CD14-positive monocyte (primary cell): ENCODE data around the gene BLM. TPM values are rescaled to one million over a fixed set of nuclear protein-coding genes. Genes with fewer than 3 reads are reported as not detected.
"Not testable (repeated sequence)": the region's sequence is repeated elsewhere in the genome, so short reads cannot be mapped to it uniquely, and the experiment has no call there.

Experiments used
- DNase-seq, 3 donors: peaks; one replicate each; pipeline ENCODE4 v3.0.0-alpha.2; 2011 to 2022
- H2AFZ ChIP-seq: 2 replicates; pipeline ENCODE4 v1.6.0; 2012; ENCODE audit warnings: mild to moderate bottlenecking, low read depth, low read length, inconsistent platforms; ENCODE audit not compliant: insufficient read depth, poor library complexity, severe bottlenecking
- H3K27ac ChIP-seq, 2 donors: 1 replicate in 1 of 2; 2 replicates in 1 of 2; pipeline ENCODE4 v1.5.1; 2012 to 2013; ENCODE audit warnings: low read length in 2 of 2, control low read depth in 1 of 2, inconsistent platforms in 1 of 2, low read depth in 1 of 2, mild to moderate bottlenecking in 1 of 2
- H3K27me3 ChIP-seq, 2 donors: one replicate each; pipeline versions ENCODE4 v1.6.0 to v1.6.1; 2011 to 2013; ENCODE audit warnings: low read length in 2 of 2; ENCODE audit not compliant: control insufficient read depth in 2 of 2, insufficient read depth in 2 of 2
- H3K36me3 ChIP-seq, 2 donors: replicated peaks in 1 of 2; 1 replicate in 1 of 2; 2 replicates in 1 of 2; pipeline versions ENCODE4 v1.5.1 to v1.6.1; 2012 to 2013; ENCODE audit warnings: low read length in 2 of 2, control low read depth in 1 of 2, inconsistent platforms in 1 of 2, mild to moderate bottlenecking in 1 of 2; ENCODE audit not compliant: insufficient read depth in 2 of 2, control insufficient read depth in 1 of 2
- H3K4me1 ChIP-seq, 2 donors: 1 replicate in 1 of 2; 2 replicates in 1 of 2; pipeline versions ENCODE4 v1.5.1 to v1.6.1; 2012 to 2013; ENCODE audit warnings: low read length in 2 of 2, control low read depth in 1 of 2, inconsistent platforms in 1 of 2, mild to moderate bottlenecking in 1 of 2, moderate library complexity in 1 of 2; ENCODE audit not compliant: insufficient read depth in 2 of 2, control insufficient read depth in 1 of 2
- H3K4me2 ChIP-seq: replicated peaks from 2 replicates; pipeline ENCODE3; 2012; ENCODE audit warnings: low read length, moderate library complexity, mild to moderate bottlenecking; ENCODE audit not compliant: poor library complexity, severe bottlenecking; ENCODE audit errors: extremely low read depth
- H3K4me3 ChIP-seq, 3 experiments: fragments of 200-600 bp in 1 of 3; sonication (generic) in 1 of 3; replicated peaks in 1 of 3; 1 replicate in 2 of 3; 2 replicates in 1 of 3; pipeline ENCODE4 v1.5.1; 2011 to 2013; ENCODE audit warnings: low read length in 3 of 3, mild to moderate bottlenecking in 3 of 3, control low read depth in 2 of 3, low read depth in 2 of 3, inconsistent platforms in 1 of 3, moderate library complexity in 1 of 3
- H3K79me2 ChIP-seq: 2 replicates; pipeline ENCODE4 v1.6.0; 2012; ENCODE audit warnings: mild to moderate bottlenecking, control low read depth, inconsistent platforms, low read length, moderate library complexity; ENCODE audit not compliant: insufficient read depth
- H3K9ac ChIP-seq: 2 replicates; pipeline ENCODE4 v1.6.0; 2017; ENCODE audit warnings: low read length, mild to moderate bottlenecking; ENCODE audit not compliant: insufficient read depth, poor library complexity, severe bottlenecking
- H3K9me3 ChIP-seq, 2 donors: replicated peaks in 1 of 2; 1 replicate in 1 of 2; 2 replicates in 1 of 2; pipeline versions ENCODE4 v1.5.1 to v1.6.1; 2012 to 2013; ENCODE audit warnings: low read length in 2 of 2, control low read depth in 1 of 2; ENCODE audit not compliant: control insufficient read depth in 1 of 2, insufficient read depth in 1 of 2
- H4K20me1 ChIP-seq: 2 replicates; pipeline ENCODE4 v1.6.0; 2012; ENCODE audit warnings: mild to moderate bottlenecking, low read length, control low read depth, moderate library complexity; ENCODE audit not compliant: insufficient read depth
- H3K27ac Mint-ChIP-seq, 7 donors: one replicate each; pipeline ENCODE4 v1.8.0; 2020; ENCODE audit warnings: mild to moderate bottlenecking in 7 of 7, mixed read lengths in 7 of 7, moderate library complexity in 6 of 7, inconsistent platforms in 2 of 7
- H3K27me3 Mint-ChIP-seq, 3 donors: one replicate each; pipeline ENCODE4 v1.8.0; 2021 to 2022; ENCODE audit warnings: low read depth in 3 of 3, mild to moderate bottlenecking in 3 of 3, mixed read lengths in 3 of 3, moderate library complexity in 3 of 3, inconsistent platforms in 1 of 3
- H3K36me3 Mint-ChIP-seq, 2 donors: one replicate each; pipeline ENCODE4 v1.8.0; 2020; ENCODE audit warnings: mixed read lengths in 2 of 2, inconsistent platforms in 1 of 2, mild to moderate bottlenecking in 1 of 2
- H3K4me1 Mint-ChIP-seq: one replicate; pipeline ENCODE4 v1.8.0; 2020; ENCODE audit warnings: mild to moderate bottlenecking, mixed read lengths
- H3K4me3 Mint-ChIP-seq, 2 donors: one replicate each; pipeline ENCODE4 v1.8.0; 2020; ENCODE audit warnings: mild to moderate bottlenecking in 2 of 2, mixed read lengths in 2 of 2, moderate library complexity in 1 of 2
- H3K9me3 Mint-ChIP-seq, 7 donors: one replicate each; pipeline ENCODE4 v1.8.0; 2020 to 2022; ENCODE audit warnings: mixed read lengths in 7 of 7, mild to moderate bottlenecking in 6 of 7, moderate library complexity in 6 of 7, inconsistent platforms in 2 of 7
- WGBS: methylation state at CpG from one replicate; pipeline ENCODE4 v1.1.5; 2013; ENCODE audit warnings: missing lambda C conversion rate; ENCODE audit not compliant: insufficient coverage; 5-methylcytosine and 5-hydroxymethylcytosine counted together
- intact Hi-C, 2 donors: fragments of 100-400 bp; cut with micrococcal nuclease; formaldehyde crosslinking; loops; one replicate each; pipeline versions ENCODE4 v1.15.0 to v1.15.1; 2023
- polyA plus RNA-seq, 3 donors: library from polyadenylated mRNA; depleted of rRNA in 1 of 3; unstranded in 2 of 3; stranded (reverse) in 1 of 3; fragments of 300-500 nt in 2 of 3; fragments of >200 nt in 1 of 3; fragmentation: Illumina TruSeq in 2 of 3; gene quantifications; 1 replicate in 2 of 3; 2 replicates in 1 of 3; pipeline ENCODE4 v1.2.3, GENCODE V29; 2012 to 2021
- TF ChIP-seq, protein P1 (sequence below): fragments of 200-600 bp; IDR thresholded peaks from one replicate; pipeline ENCODE4 v1.8.0; 2022; ENCODE audit warnings: antibody characterized with exemption, mild to moderate bottlenecking

Gene BLM
- polyA plus RNA-seq, 3 donors, result 0.69 to 2.3 (median 1.2) TPM

DNA sequence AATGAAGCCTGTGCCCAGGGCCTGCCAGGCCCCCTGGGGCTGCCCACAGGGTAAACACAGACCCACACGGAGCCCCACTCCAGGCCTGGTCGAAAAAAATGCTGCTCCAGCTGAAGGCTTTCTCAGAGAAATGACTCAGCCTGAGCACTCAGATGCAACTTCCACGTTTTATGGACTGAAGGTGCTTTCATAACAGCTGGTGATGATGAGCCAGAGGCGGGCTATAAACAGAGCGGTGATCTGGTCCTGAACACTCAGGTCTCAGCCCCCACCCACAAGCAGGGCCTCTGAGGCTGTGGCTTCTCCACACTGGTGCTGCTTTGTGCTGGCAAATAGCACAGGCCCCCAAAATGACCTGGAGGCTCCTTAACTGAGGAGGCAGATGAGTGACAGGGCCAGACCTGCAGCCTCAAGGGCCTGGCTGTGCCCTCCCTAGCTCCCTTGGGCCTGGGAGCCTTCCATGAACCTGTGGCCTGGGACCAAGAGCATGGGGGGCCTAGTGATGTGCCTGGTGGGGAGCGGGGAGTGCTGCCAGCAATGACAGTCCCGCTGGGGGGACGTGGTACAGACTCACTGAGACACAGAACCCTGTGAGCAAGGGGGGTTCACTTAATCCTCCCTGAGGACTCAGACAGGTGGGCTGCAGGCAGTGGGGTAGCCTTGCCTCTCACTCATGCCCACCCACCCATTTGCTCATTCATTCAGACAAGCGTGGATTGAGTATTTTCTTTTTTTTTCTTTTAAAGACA lies 128.2 kb downstream of the BLM start:
- peak; percentile 91 to 97 (median 95) for DNase-seq
- Histone ChIP-seq H3K79me2 (peaks cover 47% of the 10 kb centered on the region), H3K27ac (peak overlapping the region; percentile 84 to 97), H3K4me1 (peaks cover 36 to 47% of the 10 kb centered on the region in 2 donors), H3K4me2 (peak overlapping the region; percentile 21), H3K27me3 (no peaks in the 10 kb centered on the region), H2AFZ (peak overlapping the region; percentile 41), H3K36me3 (peaks cover 0 to 9% of the 10 kb centered on the region in 2 donors), H4K20me1 (no peaks in the 10 kb centered on the region), H3K9ac (peak overlapping the region; percentile 55), H3K4me3 (peak overlapping the region in 1 of 3 experiments; percentile 31), H3K9me3 (no peaks in the 10 kb centered on the region)
- WGBS, result 19% methylated on average over 6 of the region's 9 CpGs
- Mint-ChIP-seq H3K9me3 (peaks cover 0 to 3% (median 0%) of the 10 kb centered on the region in 7 donors), H3K4me1 (peaks cover 41% of the 10 kb centered on the region), H3K36me3 (peaks cover 26 to 66% of the 10 kb centered on the region in 2 donors), H3K4me3 (peak overlapping the region in 1 of 2 donors; percentile 51), H3K27ac (peak overlapping the region; percentile 93 to 98 (median 96)), H3K27me3 (peaks cover 0 to 3% (median 3%) of the 10 kb centered on the region in 3 donors)
- intact Hi-C loops, result no loop called here
- TF ChIP-seq, protein P1, sequence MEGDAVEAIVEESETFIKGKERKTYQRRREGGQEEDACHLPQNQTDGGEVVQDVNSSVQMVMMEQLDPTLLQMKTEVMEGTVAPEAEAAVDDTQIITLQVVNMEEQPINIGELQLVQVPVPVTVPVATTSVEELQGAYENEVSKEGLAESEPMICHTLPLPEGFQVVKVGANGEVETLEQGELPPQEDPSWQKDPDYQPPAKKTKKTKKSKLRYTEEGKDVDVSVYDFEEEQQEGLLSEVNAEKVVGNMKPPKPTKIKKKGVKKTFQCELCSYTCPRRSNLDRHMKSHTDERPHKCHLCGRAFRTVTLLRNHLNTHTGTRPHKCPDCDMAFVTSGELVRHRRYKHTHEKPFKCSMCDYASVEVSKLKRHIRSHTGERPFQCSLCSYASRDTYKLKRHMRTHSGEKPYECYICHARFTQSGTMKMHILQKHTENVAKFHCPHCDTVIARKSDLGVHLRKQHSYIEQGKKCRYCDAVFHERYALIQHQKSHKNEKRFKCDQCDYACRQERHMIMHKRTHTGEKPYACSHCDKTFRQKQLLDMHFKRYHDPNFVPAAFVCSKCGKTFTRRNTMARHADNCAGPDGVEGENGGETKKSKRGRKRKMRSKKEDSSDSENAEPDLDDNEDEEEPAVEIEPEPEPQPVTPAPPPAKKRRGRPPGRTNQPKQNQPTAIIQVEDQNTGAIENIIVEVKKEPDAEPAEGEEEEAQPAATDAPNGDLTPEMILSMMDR, result no peak

DNA sequence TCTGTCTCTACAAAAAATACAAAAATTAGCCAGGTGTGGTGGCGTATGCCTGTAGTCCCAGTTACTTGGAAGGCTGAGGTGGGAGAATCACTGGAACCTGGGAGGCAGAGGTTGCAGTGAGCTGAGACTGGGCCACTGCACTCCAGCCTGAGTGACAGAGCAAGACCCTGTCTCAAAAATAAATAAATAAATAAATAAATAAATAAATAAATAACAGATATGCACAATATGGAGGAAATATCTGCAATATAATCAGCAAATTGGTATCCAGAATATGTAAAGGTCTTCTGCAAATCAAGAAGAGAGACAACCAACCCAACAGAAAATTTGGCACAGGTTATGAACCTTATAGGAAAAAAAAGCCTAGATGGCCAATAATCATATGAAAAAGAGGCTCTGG lies 132.3 kb downstream of the BLM start:
- WGBS, result no CpG with 5 or more reads among the region's 1 CpG
- Histone ChIP-seq H3K36me3 (peaks cover 5 to 12% of the 10 kb centered on the region in 2 donors), H3K79me2 (peaks cover 14% of the 10 kb centered on the region), H3K4me1 (peaks cover 41 to 52% of the 10 kb centered on the region in 2 donors)
- H2AFZ ChIP-seq, H3K27me3 Mint-ChIP-seq, H3K27ac ChIP-seq, H4K20me1 ChIP-seq, intact Hi-C loops, DNase-seq, H3K27me3 ChIP-seq, H3K4me3 ChIP-seq, H3K4me3 Mint-ChIP-seq, H3K4me2 ChIP-seq, H3K9me3 ChIP-seq, H3K9me3 Mint-ChIP-seq, H3K9ac ChIP-seq: not testable (repeated sequence)
- Mint-ChIP-seq H3K27ac (peak overlapping the region in 1 of 7 donors; percentile 35), H3K4me1 (peaks cover 44% of the 10 kb centered on the region), H3K36me3 (peaks cover 33 to 56% of the 10 kb centered on the region in 2 donors)
